GM13976 (cell line): ENCODE data around the gene SKIC8.

ENCODE experiments used
- DNase-seq: peaks from one replicate; pipeline ENCODE4 v3.0.0; 2012; ENCODE audit warnings: low spot score
- CTCF ChIP-seq: IDR thresholded peaks from 2 replicates; pipeline ENCODE4 v1.5.1; 2012; ENCODE audit warnings: borderline replicate concordance, mild to moderate bottlenecking; ENCODE audit not compliant: insufficient read depth; ENCODE audit errors: extremely low read depth, missing control alignments, control extremely low read depth
- in situ Hi-C: fragments of 300-500 bp; cut with MboI; formaldehyde crosslinking; loops from one replicate; pipeline ENCODE4 v1.12.0; 2022; ENCODE audit warnings: low sequenced_read_pairs, mixed read lengths, inconsistent platforms; ENCODE audit not compliant: unreplicated experiment

The SKIC8 gene

GRCh38 chr15:78316283-78317083, 17.1 kb upstream of the SKIC8 start:
- no peak for TF ChIP-seq CTCF
- DNase-seq, result no peak
- in situ Hi-C loops, result loop anchor here (10.0 to 25.0 kb wide), 2 partner anchors 108 to 396 kb away; no protein-coding TSS in a partner anchor

DNA sequence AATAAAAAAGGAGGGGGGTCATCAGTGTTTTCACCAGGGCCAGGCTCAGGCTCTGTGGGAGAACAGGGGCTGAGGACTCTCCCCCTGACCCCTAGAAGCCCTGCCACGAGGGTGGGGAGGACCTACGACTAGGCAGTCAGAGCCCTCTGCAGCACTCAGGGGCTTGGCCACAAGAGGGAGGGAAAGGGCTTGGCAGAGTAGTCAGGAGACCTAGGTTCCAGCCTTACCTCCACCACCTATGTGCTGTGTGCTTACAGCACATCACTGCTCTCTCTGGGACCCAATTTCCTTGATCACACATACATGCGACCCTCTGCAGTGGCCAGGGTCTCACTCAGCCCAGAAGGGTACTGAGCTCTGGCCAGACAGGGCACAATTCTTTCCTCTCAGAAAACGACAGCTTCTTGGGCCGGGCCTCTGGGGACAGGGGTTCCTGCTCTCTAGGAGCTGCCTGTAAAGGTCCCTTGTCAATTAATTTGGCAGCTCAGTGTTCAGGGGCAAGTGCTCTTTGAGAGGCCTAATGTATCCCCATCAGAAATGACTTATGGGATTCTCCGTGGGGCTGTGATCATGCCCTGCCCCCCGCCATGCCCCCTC, 16.4 kb upstream of the SKIC8 start:
- DNase-seq, result peak; percentile 56
- in situ Hi-C loops, result loop anchor here (10.0 to 25.0 kb wide), 2 partner anchors 109 to 397 kb away; no protein-coding TSS in a partner anchor

DNA sequence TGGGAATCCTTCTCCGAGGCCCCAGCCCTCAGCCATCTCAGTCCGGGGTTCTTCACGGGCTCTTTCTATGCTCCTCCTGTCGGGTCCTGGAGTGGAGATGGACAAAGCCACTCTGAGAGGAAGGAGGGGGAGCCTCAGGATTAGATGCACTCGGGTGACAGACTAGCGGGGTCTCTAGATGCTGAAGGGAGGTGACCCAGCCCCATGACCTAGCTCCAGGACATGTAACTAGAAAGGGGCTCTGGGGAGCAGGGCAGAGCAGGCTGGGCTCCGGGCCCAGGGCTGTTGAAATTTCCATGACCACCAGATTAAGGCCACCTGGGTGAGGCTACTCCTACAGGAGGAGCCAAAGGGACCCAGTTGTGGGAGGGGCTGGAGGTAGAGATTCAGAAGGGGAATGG, 14.8 kb upstream of the SKIC8 start:
- in situ Hi-C loops, result loop anchor here (10.0 to 25.0 kb wide), 2 partner anchors 111 to 398 kb away; no protein-coding TSS in a partner anchor
- no peak for TF ChIP-seq CTCF
- DNase-seq, result no peak

More for the DNA sequence above, 16.4 kb upstream of the SKIC8 start:
- TF ChIP-seq CTCF, result no peak

DNA sequence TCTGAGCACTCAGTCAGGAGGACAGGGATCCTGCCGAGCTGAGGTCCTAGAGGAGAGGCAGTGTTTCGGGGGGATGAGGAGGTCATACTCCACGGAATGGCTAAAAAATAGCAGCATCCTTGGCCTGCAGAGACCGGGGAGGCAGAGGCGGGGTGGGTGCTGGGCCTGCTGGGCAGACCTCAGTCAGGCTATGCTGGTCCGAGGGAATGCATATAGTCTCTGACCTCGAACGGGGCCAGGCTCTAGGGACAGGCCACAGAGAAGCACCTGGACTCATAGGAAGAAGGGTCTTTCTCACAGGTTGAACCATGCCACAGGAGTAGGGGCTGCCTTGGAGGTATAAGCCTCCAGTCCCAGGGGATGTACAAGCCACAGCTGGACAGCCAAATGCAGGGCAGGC, 14.0 kb upstream of the SKIC8 start:
- no peak for DNase-seq
- no peak for TF ChIP-seq CTCF
- in situ Hi-C loops, result loop anchor here (10.0 to 25.0 kb wide), 2 partner anchors 111 to 399 kb away; no protein-coding TSS in a partner anchor

DNA sequence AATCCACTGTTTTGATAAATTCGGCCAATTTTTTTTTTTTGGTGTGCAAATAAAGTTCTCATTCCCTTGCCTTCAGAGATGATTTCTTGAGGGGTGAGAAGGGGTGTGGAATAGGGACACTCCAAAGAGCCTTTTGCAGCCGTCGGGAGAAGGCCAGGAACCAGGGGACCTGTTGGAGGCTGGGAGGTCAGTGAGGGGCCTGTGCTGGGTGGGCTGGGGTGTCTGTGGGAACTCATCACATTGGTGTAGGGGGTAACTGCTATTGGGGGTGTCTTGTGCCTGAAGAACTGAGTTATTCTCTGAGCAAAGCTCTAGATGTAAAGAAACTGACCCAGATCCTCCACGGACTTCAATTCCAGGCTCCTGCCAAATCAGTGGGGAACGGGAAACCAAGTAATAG, 13.5 kb upstream of the SKIC8 start:
- DNase-seq, result no peak
- TF ChIP-seq CTCF, result no peak

DNA sequence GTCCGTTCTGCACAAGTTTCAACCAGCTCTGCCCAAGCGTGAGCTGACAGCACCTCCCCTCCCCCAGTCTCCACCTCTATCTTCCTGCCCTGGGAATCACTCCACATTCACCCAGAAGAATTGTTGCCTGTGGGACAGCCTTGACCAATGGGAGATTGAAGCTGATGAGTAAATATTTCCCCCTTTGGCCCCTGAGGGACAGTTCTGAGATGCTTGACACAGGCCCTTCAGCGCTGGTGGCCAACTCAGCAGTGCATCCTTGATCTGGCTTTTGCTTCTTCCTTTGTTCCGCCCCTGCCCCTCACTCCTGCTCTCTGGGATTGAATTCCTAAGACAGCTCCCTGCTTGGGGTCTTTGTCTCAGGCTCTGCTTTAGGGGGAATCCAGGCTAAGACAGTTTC, 13.1 kb upstream of the SKIC8 start:
- in situ Hi-C loops, result loop anchor here (10.0 to 25.0 kb wide), 2 partner anchors 112 to 400 kb away; no protein-coding TSS in a partner anchor
- no peak for DNase-seq
- TF ChIP-seq CTCF, result no peak

More for the DNA sequence above, 13.5 kb upstream of the SKIC8 start:
- in situ Hi-C loops, result loop anchor here (10.0 to 25.0 kb wide), 2 partner anchors 112 to 399 kb away; no protein-coding TSS in a partner anchor
